ENCODE results near the gene HSD17B12.
A peak's percentile ranks its signal among the peaks of the same experiment; 100 is the strongest.

The HSD17B12 gene

GRCh38 chr11:43830928-43831440 is 150.4 kb downstream of the HSD17B12 start (continued):
- no peak for TF ChIP-seq POU6F1 (CRISPR knock-in tag; IDR thresholded peaks at IDR 0.05; ENCODE audit: borderline replicate concordance, low read depth)
- TF ChIP-seq ARNTL (CRISPR knock-in tag; IDR thresholded peaks at IDR 0.05; ENCODE audit: borderline replicate concordance, low read depth): no peak
- TF ChIP-seq SNAI2 (CRISPR knock-in tag; IDR thresholded peaks at IDR 0.05): no peak
- TF ChIP-seq ISL1 (CRISPR knock-in tag; IDR thresholded peaks at IDR 0.05): peak; percentile 71
- no peak for TF ChIP-seq TOX (CRISPR knock-in tag; IDR thresholded peaks at IDR 0.05; ENCODE audit: borderline replicate concordance)
- no peak for TF ChIP-seq TSHZ2 (CRISPR knock-in tag; IDR thresholded peaks at IDR 0.05)
- 0 out of 2 replicates have a peak, but pooled peaks have one; percentile 54 for TF ChIP-seq ZC3H10 (CRISPR knock-in tag; IDR thresholded peaks at IDR 0.05)
- no peak for TF ChIP-seq ZNF70 (CRISPR knock-in tag; IDR thresholded peaks at IDR 0.05)
- 0 out of 2 replicates have a peak, but pooled peaks have one; percentile 18 for TF ChIP-seq CSDC2 (CRISPR knock-in tag; IDR thresholded peaks at IDR 0.05)

GRCh38 chr11:43832536-43832935 is 152.0 kb downstream of the HSD17B12 start:
- ATAC-seq: no peak
- no peak for TF ChIP-seq RARB (CRISPR knock-in tag; IDR thresholded peaks at IDR 0.05)
- no peak for TF ChIP-seq ARNTL (CRISPR knock-in tag; IDR thresholded peaks at IDR 0.05; ENCODE audit: borderline replicate concordance, low read depth)
- TF ChIP-seq BACH2 (CRISPR knock-in tag; IDR thresholded peaks at IDR 0.05; ENCODE audit: borderline replicate concordance): no peak
- TF ChIP-seq ESRRG (CRISPR knock-in tag; IDR thresholded peaks at IDR 0.05): no peak
- TF ChIP-seq OSR1 (CRISPR knock-in tag; IDR thresholded peaks at IDR 0.05): no peak
- no peak for TF ChIP-seq GLIS3 (CRISPR knock-in tag; IDR thresholded peaks at IDR 0.05)
- TF ChIP-seq TSHZ2 (CRISPR knock-in tag; IDR thresholded peaks at IDR 0.05): no peak
- TF ChIP-seq ZFP3 (CRISPR knock-in tag; IDR thresholded peaks at IDR 0.05): no peak
- TF ChIP-seq TCF4 (CRISPR knock-in tag; IDR thresholded peaks at IDR 0.05; ENCODE audit: borderline replicate concordance): no peak
- no peak for TF ChIP-seq SNAI2 (CRISPR knock-in tag; IDR thresholded peaks at IDR 0.05)
- no peak for TF ChIP-seq ISL1 (CRISPR knock-in tag; IDR thresholded peaks at IDR 0.05)
- TF ChIP-seq CREB5 (CRISPR knock-in tag; IDR thresholded peaks at IDR 0.05; ENCODE audit: low read depth): no peak
- TF ChIP-seq ZNF70 (CRISPR knock-in tag; IDR thresholded peaks at IDR 0.05): no peak

GRCh38 chr11:43833657-43834073 is 153.1 kb downstream of the HSD17B12 start:
- ATAC-seq: no peak
- TF ChIP-seq ZNF8 (CRISPR knock-in tag; IDR thresholded peaks at IDR 0.05) (peak; percentile 21; the same call in 1 of the 2 replicates), CSDC2 (CRISPR knock-in tag; IDR thresholded peaks at IDR 0.05) (no peak), TSHZ2 (CRISPR knock-in tag; IDR thresholded peaks at IDR 0.05) (0 out of 2 replicates have a peak, but pooled peaks have one; percentile 28), PPARA (CRISPR knock-in tag; IDR thresholded peaks at IDR 0.05; ENCODE audit: borderline replicate concordance) (no peak), ARNTL (CRISPR knock-in tag; IDR thresholded peaks at IDR 0.05; ENCODE audit: borderline replicate concordance, low read depth) (no peak), PATZ1 (CRISPR knock-in tag; IDR thresholded peaks at IDR 0.05; ENCODE audit: borderline replicate concordance) (no peak), ZC3H10 (CRISPR knock-in tag; IDR thresholded peaks at IDR 0.05) (no peak), CSRNP3 (CRISPR knock-in tag; IDR thresholded peaks at IDR 0.05) (no peak), ESRRG (CRISPR knock-in tag; IDR thresholded peaks at IDR 0.05) (no peak), TOX (CRISPR knock-in tag; IDR thresholded peaks at IDR 0.05; ENCODE audit: borderline replicate concordance) (no peak)
